Activated B cell treated with CpG ODN at 0.5 μM for 24 hours (primary cell): ENCODE measurements around the gene RBP4. TPM values are rescaled to one million over a fixed set of nuclear protein-coding genes. Genes with fewer than 3 reads are reported as not detected.

Experiments
- ATAC-seq: fragments of 200-7000 bp; cut with Tn5 transposase; one replicate; pipeline ENCODE4 v1.10.0; 2021; ENCODE audit warnings: low read depth, mild to moderate bottlenecking, moderate library complexity
- CTCF ChIA-PET: fragments of 350-600 bp; sonication (Branson Sonifier 250); formaldehyde crosslinking; loops from one replicate; lab custom pipeline; 2021; ENCODE audit warnings: antibody characterized with exemption; lab: Charles Lee
- POLR2A ChIA-PET: fragments of 350-600 bp; sonication (Branson Sonifier 250); formaldehyde crosslinking; loops from one replicate; lab custom pipeline; 2021; ENCODE audit warnings: antibody characterized with exemption; lab: Charles Lee
- DNase-seq: peaks from one replicate; pipeline ENCODE4 v3.0.0; 2022
- H3K27ac Mint-ChIP-seq: one replicate; pipeline ENCODE4 v1.8.0; 2020; ENCODE audit warnings: mixed read lengths
- H3K27me3 Mint-ChIP-seq: one replicate; pipeline ENCODE4 v1.8.0; 2021; ENCODE audit warnings: mixed read lengths
- H3K36me3 Mint-ChIP-seq: one replicate; pipeline ENCODE4 v1.8.0; 2021; ENCODE audit warnings: low read depth, mixed read lengths
- H3K4me1 Mint-ChIP-seq: one replicate; pipeline ENCODE4 v1.8.0; 2021; ENCODE audit warnings: mixed read lengths
- H3K4me3 Mint-ChIP-seq: one replicate; pipeline ENCODE4 v1.8.0; 2020; ENCODE audit warnings: mild to moderate bottlenecking, mixed read lengths
- H3K9me3 Mint-ChIP-seq: one replicate; pipeline ENCODE4 v1.8.0; 2020; ENCODE audit warnings: mixed read lengths
- CTCF ChIP-seq: fragments of 200-600 bp; IDR thresholded peaks from one replicate; pipeline ENCODE4 v1.8.0; 2022; ENCODE audit warnings: antibody characterized with exemption, mild to moderate bottlenecking
- intact Hi-C: fragments of 100-400 bp; cut with micrococcal nuclease; formaldehyde crosslinking; loops from one replicate; pipeline ENCODE4 v1.15.1; 2024
- total RNA-seq: library from RNA; stranded (reverse); gene quantifications from 2 replicates; pipeline ENCODE4 v1.2.3, GENCODE V29; 2022

The RBP4 gene
- total RNA-seq, 1 donor from 2014 or later, result not detected

GRCh38 chr10:93567277-93568104, 33.5 kb downstream of the RBP4 start:
- ChIA-PET CTCF (no interaction called here), POLR2A (no interaction called here)
- no peak for ATAC-seq
- DNase-seq, result no peak
- no peaks in the 10 kb centered on the region for H3K9me3 Mint-ChIP-seq
- peaks cover 59% of the 10 kb centered on the region for H3K27me3 Mint-ChIP-seq
- intact Hi-C loops, result no loop called here
- TF ChIP-seq CTCF, result no peak
- no peak overlapping the region for H3K4me3 Mint-ChIP-seq
- H3K27ac Mint-ChIP-seq, result no peak overlapping the region
- peaks cover 3% of the 10 kb centered on the region for H3K4me1 Mint-ChIP-seq
- H3K36me3 Mint-ChIP-seq, result no peaks in the 10 kb centered on the region

- TF ChIP-seq CTCF, result no peak
- DNase-seq, result no peak
- ChIA-PET CTCF (no interaction called here), POLR2A (no interaction called here)
- intact Hi-C loops, result no loop called here
- Mint-ChIP-seq H3K4me3 (no peak within 1 kb of the TSS), H3K27ac (no peak within 1 kb of the TSS), H3K9me3 (no peaks in the 10 kb centered on the region), H3K36me3 (no peaks in the 10 kb centered on the region), H3K4me1 (peaks cover 3% of the 10 kb centered on the region), H3K27me3 (peaks cover 53% of the 10 kb centered on the region)
- no peak for ATAC-seq
Observed at GRCh38 chr10:93566435-93567276, 34.4 kb downstream of the RBP4 start, which contains the start of gene FFAR4. FFAR4 (plus strand) TSS chr10:93566665; CDS start chr10:93566721, 56 bp downstream.

- Mint-ChIP-seq H3K9me3 (no peaks in the 10 kb centered on the region), H3K27ac (no peak overlapping the region), H3K4me1 (peaks cover 3% of the 10 kb centered on the region), H3K36me3 (no peaks in the 10 kb centered on the region), H3K4me3 (no peak overlapping the region), H3K27me3 (peaks cover 51% of the 10 kb centered on the region)
- intact Hi-C loops, result no loop called here
- ChIA-PET POLR2A (no interaction called here), CTCF (interaction anchor here (1.1 kb wide), 1 partner anchor 11 kb away, joined by 4 read pairs; no protein-coding TSS in a partner anchor)
- no peak for TF ChIP-seq CTCF
- ATAC-seq (no peak), DNase-seq (no peak)
Observed at GRCh38 chr10:93565446-93565845, 35.6 kb downstream of the RBP4 start.

- TF ChIP-seq CTCF, result no peak
- intact Hi-C loops, result no loop called here
- ATAC-seq, result no peak
- ChIA-PET CTCF (no interaction called here), POLR2A (no interaction called here)
- no peak overlapping the region for H3K27ac Mint-ChIP-seq
- no peaks in the 10 kb centered on the region for H3K36me3 Mint-ChIP-seq
- DNase-seq, result no peak
- no peak overlapping the region for H3K4me3 Mint-ChIP-seq
- H3K4me1 Mint-ChIP-seq, result no peaks in the 10 kb centered on the region
- no peaks in the 10 kb centered on the region for H3K9me3 Mint-ChIP-seq
- peaks cover 17% of the 10 kb centered on the region for H3K27me3 Mint-ChIP-seq
Observed at GRCh38 chr10:93560541-93560940, 40.5 kb downstream of the RBP4 start.

GRCh38 chr10:93559490-93559889, 41.5 kb downstream of the RBP4 start:
- intact Hi-C loops, result no loop called here
- no peaks in the 10 kb centered on the region for H3K4me1 Mint-ChIP-seq
- POLR2A ChIA-PET, result no interaction called here
- TF ChIP-seq CTCF, result no peak
- H3K27ac Mint-ChIP-seq, result no peak overlapping the region
- no peak for ATAC-seq
- DNase-seq, result no peak
- peaks cover 12% of the 10 kb centered on the region for H3K27me3 Mint-ChIP-seq
- no peak overlapping the region for H3K4me3 Mint-ChIP-seq
- H3K36me3 Mint-ChIP-seq, result no peaks in the 10 kb centered on the region
- H3K9me3 Mint-ChIP-seq, result no peaks in the 10 kb centered on the region
- CTCF ChIA-PET, result no interaction called here
